B cell (primary cell): ENCODE data around the gene ASH1L.
A peak's percentile ranks its signal among the peaks of the same experiment; 100 is the strongest.

ENCODE experiments used
- CTCF ChIP-seq: fragments of 200-600 bp; IDR thresholded peaks from one replicate; pipeline ENCODE4 v1.8.0; 2022; ENCODE audit warnings: antibody characterized with exemption, mild to moderate bottlenecking
- EZH2 ChIP-seq: IDR thresholded peaks from 2 replicates; pipeline ENCODE4 v1.6.1; 2012; ENCODE audit warnings: borderline replicate concordance, low read depth, mild to moderate bottlenecking, moderate library complexity, low read length; ENCODE audit not compliant: insufficient read depth, poor library complexity, severe bottlenecking

DNA sequence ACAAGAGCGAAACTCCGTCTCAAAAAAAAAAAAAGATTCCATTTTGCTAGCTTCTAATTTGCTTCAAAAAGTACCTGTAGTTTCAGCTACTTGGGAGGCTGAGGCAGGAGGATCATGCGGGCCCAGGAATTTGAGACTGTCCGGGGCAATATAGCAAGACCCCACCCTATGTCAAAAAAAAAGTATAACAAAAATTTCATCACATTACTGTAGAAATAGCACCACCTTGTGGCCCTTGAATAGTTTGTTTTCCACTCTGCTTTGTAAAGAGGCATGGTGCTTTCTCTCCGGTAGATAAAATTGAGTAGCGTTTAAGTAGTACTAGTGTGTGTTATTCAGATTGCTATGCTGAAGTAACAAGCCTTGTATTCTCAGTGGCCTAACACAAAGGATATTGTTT is 29.2 kb upstream of the ASH1L start:
- TF ChIP-seq EZH2 (no peak), CTCF (peak; percentile 75)
